Pancreas (tissue), 10 donors: Measurements from ENCODE around the gene KIAA0825. TPM values are rescaled to one million over a fixed set of nuclear protein-coding genes. Genes with fewer than 3 reads are reported as not detected.

Source experiments
- ATAC-seq, 4 donors: fragments of 200-7000 bp; cut with Tn5 transposase; one replicate each; pipeline versions ENCODE4 v1.8.0 to v1.9.1; 2020; ENCODE audit warnings: mild to moderate bottlenecking in 4 of 4, moderate library complexity in 4 of 4
- DNase-seq, 6 donors: peaks; one replicate each; pipeline ENCODE4 v3.0.0-alpha.2; 2020
- FAIRE-seq: peaks from 2 replicates; lab custom pipeline; 2012; peaks lifted over from hg19 to GRCh38; lab: Jason Lieb, UNC
- H3K27ac ChIP-seq, 4 donors: fragments of 200-600 bp; sonication (generic); 1 replicate in 3 of 4; 2 replicates in 1 of 4; pipeline versions ENCODE4 v1.5.0 to v1.8.0; 2020
- H3K27me3 ChIP-seq, 4 donors: fragments of 200-600 bp; one replicate each; pipeline ENCODE4 v1.8.0; 2021
- H3K36me3 ChIP-seq, 3 donors: fragments of 200-600 bp; sonication (generic) in 1 of 3; one replicate each; pipeline versions ENCODE4 v1.5.0 to v1.8.0; 2020 to 2021
- H3K4me1 ChIP-seq, 3 donors: fragments of 200-600 bp; one replicate each; pipeline ENCODE4 v1.8.0; 2021
- H3K4me3 ChIP-seq, 4 donors: fragments of 200-600 bp; sonication (generic) in 2 of 4; one replicate each; pipeline versions ENCODE4 v1.5.0 to v1.8.0; 2020 to 2021
- H3K9me3 ChIP-seq, 4 donors: fragments of 200-600 bp; one replicate each; pipeline ENCODE4 v1.8.0; 2021
- WGBS, 2 donors: extraction: QIAGEN DNeasy Blood & Tissue Kit; methylation state at CpG; one replicate each; pipeline ENCODE4 v1.1.7; 2013; 5-methylcytosine and 5-hydroxymethylcytosine counted together
- intact Hi-C, 3 donors: fragments of 100-400 bp; cut with DNase I; formaldehyde crosslinking; loops; one replicate each; pipeline versions ENCODE4 v1.11.1 to v1.14.2; 2022
- polyA plus RNA-seq, 2 donors: library from polyadenylated mRNA; stranded (reverse); fragments of 200-250 nt; gene quantifications; one replicate each; pipeline ENCODE4 v1.2.3, GENCODE V29; 2013
- total RNA-seq, 6 donors: library from RNA; stranded (reverse); fragmentation: NEBNext Ultra II Directional in 4 of 6; extraction: Animal tissue kit (Norgen Biotek cat#: 25700) in 4 of 6; gene quantifications; one replicate each; pipeline versions ENCODE4 v1.2.1 to v1.2.4, GENCODE V29; 2021 to 2023
- TF ChIP-seq, protein P1 (sequence below), 4 donors: fragments of 200-600 bp; sonication (generic) in 3 of 4; IDR thresholded peaks; one replicate each; pipeline versions ENCODE4 v1.5.0 to v1.8.0; 2021; ENCODE audit warnings: antibody characterized with exemption in 4 of 4
- donor health status: healthy with polysubstance abuse.
- donor health status: DM: no; HTN: no; CAD: no; lungs with moderate emphysema.
- donor health status: DM: no; HTN: no; CAD: no.
- donor health status: control.
- donor health status: control.
- donor health status: Bipolar disorder and iron deficiency.
- donor health status: DM: yes; HTN: yes; CAD: no.
- donor health status: DM: no; HTN: no; CAD: no.
- donor health status: DM: no; HTN: no; CAD: no.
- donor health status: DM: yes; HTN: yes; CAD: no.

The KIAA0825 gene
- total and polyA plus RNA-seq, 8 donors = 0.33 to 3.1 (median 2.0) TPM

DNA sequence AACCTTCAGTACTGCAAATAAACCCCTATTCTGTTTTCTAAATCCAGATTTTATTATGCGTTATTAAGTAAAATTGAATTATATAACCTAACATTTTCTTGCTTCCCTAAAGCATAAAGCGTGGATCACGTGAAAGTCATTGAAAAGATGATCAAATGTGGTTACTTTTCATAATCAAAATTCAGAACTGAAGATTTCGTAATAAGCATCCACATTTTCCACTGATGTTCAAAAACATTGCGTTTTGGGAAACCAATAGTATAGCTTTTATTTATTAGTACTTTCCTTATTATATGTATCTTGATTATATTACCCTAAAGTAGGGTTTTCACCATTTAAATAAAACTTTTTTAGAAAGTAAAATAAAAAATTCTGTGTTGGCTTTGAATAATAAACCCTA, 1.9 kb upstream of the KIAA0825 start:
- ATAC-seq = no peak
- DNase-seq = no peak
- intact Hi-C loops = no loop called here
- Histone ChIP-seq H3K27me3 (no peaks in the 10 kb centered on the region), H3K27ac (no peak overlapping the region), H3K36me3 (no peaks in the 10 kb centered on the region), H3K9me3 (no peaks in the 10 kb centered on the region), H3K4me3 (no peak overlapping the region), H3K4me1 (peaks cover 7 to 15% (median 8%) of the 10 kb centered on the region in 3 donors)
- FAIRE-seq = no peak
- TF ChIP-seq, protein P1, sequence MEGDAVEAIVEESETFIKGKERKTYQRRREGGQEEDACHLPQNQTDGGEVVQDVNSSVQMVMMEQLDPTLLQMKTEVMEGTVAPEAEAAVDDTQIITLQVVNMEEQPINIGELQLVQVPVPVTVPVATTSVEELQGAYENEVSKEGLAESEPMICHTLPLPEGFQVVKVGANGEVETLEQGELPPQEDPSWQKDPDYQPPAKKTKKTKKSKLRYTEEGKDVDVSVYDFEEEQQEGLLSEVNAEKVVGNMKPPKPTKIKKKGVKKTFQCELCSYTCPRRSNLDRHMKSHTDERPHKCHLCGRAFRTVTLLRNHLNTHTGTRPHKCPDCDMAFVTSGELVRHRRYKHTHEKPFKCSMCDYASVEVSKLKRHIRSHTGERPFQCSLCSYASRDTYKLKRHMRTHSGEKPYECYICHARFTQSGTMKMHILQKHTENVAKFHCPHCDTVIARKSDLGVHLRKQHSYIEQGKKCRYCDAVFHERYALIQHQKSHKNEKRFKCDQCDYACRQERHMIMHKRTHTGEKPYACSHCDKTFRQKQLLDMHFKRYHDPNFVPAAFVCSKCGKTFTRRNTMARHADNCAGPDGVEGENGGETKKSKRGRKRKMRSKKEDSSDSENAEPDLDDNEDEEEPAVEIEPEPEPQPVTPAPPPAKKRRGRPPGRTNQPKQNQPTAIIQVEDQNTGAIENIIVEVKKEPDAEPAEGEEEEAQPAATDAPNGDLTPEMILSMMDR (IDR thresholded peaks at IDR 0.05) = no peak
- WGBS, 2 donors = 93 to 94% methylated on average over 5 of the region's 5 CpGs

DNA sequence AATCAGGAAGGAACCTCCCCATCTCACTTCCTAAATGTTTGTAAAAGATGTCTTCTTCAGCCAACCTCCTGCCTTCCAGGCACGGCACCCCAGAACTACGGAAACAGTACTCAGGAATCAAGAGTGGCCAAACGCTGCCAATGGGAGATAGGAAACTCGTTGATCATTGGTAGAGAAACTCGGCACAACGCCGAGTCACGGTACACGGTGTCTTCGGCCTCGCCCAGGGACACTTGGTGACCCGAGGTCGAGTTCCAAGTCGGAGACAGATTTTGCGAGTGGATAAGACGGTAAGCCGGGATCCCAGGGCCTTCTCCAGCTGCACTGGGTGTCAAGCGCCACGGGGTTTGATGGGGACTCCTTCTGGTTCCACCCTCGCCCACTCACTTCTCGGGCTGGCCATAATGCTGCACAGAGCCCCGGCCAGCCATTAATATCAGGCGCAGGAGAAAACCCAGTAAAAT, 343 bp downstream of the KIAA0825 start:
- no peaks in the 10 kb centered on the region for H3K9me3 ChIP-seq
- peak overlapping the region; percentile 33 to 75 (median 67) for H3K27ac ChIP-seq
- ATAC-seq = peak; percentile 71 to 81 (median 74)
- DNase-seq = peak; percentile 48 to 79 (median 66)
- FAIRE-seq = no peak
- H3K27me3 ChIP-seq = no peaks in the 10 kb centered on the region
- WGBS, 2 donors = 0% methylated on average over 23 of the region's 23 CpGs
- H3K4me3 ChIP-seq = peak overlapping the region; percentile 51 to 93 (median 78)
- H3K4me1 ChIP-seq = peaks cover 0 to 15% (median 8%) of the 10 kb centered on the region in 3 donors
- intact Hi-C loops = no loop called here
- TF ChIP-seq, protein P1 (IDR thresholded peaks at IDR 0.05) = no peak
- no peaks in the 10 kb centered on the region for H3K36me3 ChIP-seq

DNA sequence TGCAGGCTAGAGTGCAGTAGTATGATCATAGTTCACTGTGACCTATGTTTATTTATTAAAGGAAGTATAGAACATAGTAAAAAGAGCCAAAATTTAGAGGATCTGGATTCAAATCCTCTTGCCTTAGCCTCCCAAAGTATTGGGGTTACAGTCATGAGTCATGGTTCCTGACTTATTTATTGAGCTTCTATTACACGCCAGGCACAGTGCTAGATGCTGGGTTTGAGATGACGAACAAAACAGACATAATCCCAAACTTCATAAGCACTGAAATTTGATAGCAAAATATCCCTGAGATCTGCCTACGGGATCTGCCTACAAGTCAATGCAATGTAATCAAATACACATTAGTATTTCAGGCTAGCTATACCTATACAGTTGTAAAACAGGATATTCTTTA, 2.5 kb downstream of the KIAA0825 start:
- no peaks in the 10 kb centered on the region for H3K9me3 ChIP-seq
- DNase-seq = no peak
- intact Hi-C loops = no loop called here
- no peaks in the 10 kb centered on the region for H3K36me3 ChIP-seq
- 91 to 96% methylated on average over 3 of the region's 3 CpGs for WGBS, 2 donors
- TF ChIP-seq, protein P1 (IDR thresholded peaks at IDR 0.05) = no peak
- H3K4me3 ChIP-seq = no peak overlapping the region
- FAIRE-seq = no peak
- H3K27me3 ChIP-seq = no peaks in the 10 kb centered on the region
- peaks cover 0 to 15% (median 8%) of the 10 kb centered on the region in 3 donors for H3K4me1 ChIP-seq
- no peak overlapping the region for H3K27ac ChIP-seq
- ATAC-seq = no peak

DNA sequence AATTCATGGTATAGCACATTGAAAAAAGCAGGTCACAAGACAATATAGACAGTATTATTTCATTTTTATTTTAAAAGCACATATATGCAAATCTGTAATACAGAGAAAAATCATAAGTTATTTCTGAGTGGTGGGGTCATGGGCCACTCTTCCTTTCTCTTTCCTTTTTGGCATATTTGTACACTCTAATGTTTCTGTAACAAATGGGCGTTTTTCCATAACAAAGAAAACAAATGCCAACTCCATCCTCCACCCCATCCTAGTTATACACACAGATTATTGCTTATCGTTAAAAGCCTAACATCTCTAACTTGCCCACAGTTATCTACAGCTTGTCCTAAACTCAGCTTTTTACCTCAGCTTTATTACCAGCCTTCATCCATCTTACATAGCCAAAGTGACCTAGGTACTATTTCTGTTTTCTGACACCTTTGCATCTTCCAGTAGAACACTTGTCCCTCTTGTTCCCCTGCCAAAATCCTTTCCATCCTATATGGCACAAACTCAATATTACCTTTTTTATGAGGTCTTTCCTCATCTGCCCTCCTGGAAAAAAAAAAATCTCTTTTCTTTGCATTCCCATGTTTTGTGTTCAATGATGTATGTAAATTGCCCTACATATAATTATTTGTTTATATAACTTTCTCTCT, 4.1 kb downstream of the KIAA0825 start:
- Histone ChIP-seq H3K4me3 (no peak overlapping the region), H3K36me3 (no peaks in the 10 kb centered on the region), H3K27ac (no peak overlapping the region), H3K9me3 (no peaks in the 10 kb centered on the region), H3K4me1 (peaks cover 0 to 10% (median 8%) of the 10 kb centered on the region in 3 donors), H3K27me3 (no peaks in the 10 kb centered on the region)
- FAIRE-seq (no peak), DNase-seq (no peak), ATAC-seq (no peak)
- WGBS, 2 donors = 57 to 78% methylated on average over 2 of the region's 2 CpGs
- intact Hi-C loops = no loop called here
- TF ChIP-seq, protein P1 (IDR thresholded peaks at IDR 0.05) = no peak

DNA sequence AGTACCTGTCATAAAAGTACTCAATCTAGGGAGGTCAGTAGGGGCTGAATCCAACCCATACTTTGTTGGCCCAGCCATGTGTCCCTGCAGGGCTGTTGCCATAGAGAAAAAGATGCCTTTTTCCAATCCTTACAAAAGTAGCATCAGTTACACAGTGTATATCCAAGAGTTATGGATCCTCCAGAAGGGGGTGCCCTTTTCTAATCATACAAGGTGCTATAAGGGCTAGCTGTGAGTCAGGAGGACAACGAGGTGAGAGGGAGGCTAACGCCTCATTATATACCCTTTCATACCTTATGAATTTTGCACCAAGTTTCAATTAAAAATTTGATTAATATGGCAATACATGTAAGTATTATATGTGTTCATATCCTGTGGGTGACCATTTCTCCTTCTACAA, 4.8 kb downstream of the KIAA0825 start:
- H3K4me1 ChIP-seq = peaks cover 0 to 10% (median 8%) of the 10 kb centered on the region in 3 donors
- no peak overlapping the region for H3K4me3 ChIP-seq
- H3K36me3 ChIP-seq = no peaks in the 10 kb centered on the region
- no peaks in the 10 kb centered on the region for H3K27me3 ChIP-seq
- TF ChIP-seq, protein P1 (IDR thresholded peaks at IDR 0.05) = no peak
- intact Hi-C loops = no loop called here
- no peaks in the 10 kb centered on the region for H3K9me3 ChIP-seq
- FAIRE-seq = no peak
- 42 to 45% methylated on average over 2 of the region's 2 CpGs for WGBS, 2 donors
- DNase-seq = no peak
- no peak overlapping the region for H3K27ac ChIP-seq
- ATAC-seq = no peak
